Measurements from ENCODE around the gene OR13G1.

GRCh38 chr1:247638011-247638410 lies 41.5 kb downstream of the OR13G1 start:
- TF ChIP-seq E2F5 (CRISPR knock-in tag; conservative IDR thresholded peaks at IDR 0.05) (no peak), CEBPB (IDR thresholded peaks at IDR 0.05; ENCODE audit: borderline replicate concordance, low read depth, low read length) (no peak)

Measured in HepG2 (cell line).